T-helper 1 cell treated with Interleukin-12 subunit alpha and Interleukin-12 subunit beta and Interleukin-4 antibody, amounts not matched to agents 30 ng/mL and 1 ng/mL, for 36 hours (primary cell): ENCODE measurements around the gene OR2F2. TPM values are rescaled to one million over a fixed set of nuclear protein-coding genes. Genes with fewer than 3 reads are reported as not detected.

Source experiments
- intact Hi-C: fragments of 100-400 bp; cut with micrococcal nuclease; formaldehyde crosslinking; loops from one replicate; pipeline ENCODE4 v1.15.1; 2024
- total RNA-seq: library from RNA; stranded (reverse); gene quantifications from 2 replicates; pipeline ENCODE4 v1.2.3, GENCODE V29; 2022

Gene OR2F2
- total RNA-seq, 1 donor from 2014 or later: not detected

DNA sequence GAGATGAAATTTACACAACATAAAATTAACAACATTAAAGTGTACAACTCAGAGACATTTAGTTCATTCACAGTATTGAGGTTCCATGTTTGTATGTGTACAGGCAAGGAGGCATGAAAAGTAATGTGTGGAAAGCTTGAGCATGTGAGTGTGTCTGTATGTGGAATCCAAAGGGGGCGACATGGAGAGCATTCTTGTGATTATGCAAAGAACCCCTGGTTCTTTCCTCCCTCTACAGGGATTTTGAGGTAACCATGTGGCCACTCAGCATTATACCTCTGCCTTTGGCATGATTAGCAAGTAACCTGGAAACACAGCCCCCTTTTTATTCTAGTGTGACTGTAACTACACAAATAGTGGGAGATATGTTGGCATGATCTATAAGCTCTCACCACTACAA lies 40.6 kb downstream of the OR2F2 start:
- intact Hi-C loops: no loop called here

DNA sequence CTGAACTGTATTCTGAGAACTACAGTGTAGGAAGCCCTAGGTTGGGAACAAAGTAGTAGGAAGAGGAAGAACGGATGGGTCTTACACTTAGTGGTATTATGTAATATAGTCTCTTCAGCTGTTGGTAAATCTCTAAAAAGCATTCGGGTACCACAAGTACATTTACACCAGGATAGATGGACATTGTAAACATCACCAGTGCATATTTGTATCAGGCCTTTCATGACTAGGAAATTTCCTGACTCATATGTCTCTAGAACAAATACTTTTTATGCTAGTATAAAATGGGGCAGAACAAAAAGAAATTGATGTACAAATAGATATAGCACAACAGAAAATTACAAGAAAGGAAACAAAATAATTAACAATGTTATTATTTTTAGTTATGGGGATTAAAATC lies 43.6 kb downstream of the OR2F2 start:
- intact Hi-C loops: no loop called here

DNA sequence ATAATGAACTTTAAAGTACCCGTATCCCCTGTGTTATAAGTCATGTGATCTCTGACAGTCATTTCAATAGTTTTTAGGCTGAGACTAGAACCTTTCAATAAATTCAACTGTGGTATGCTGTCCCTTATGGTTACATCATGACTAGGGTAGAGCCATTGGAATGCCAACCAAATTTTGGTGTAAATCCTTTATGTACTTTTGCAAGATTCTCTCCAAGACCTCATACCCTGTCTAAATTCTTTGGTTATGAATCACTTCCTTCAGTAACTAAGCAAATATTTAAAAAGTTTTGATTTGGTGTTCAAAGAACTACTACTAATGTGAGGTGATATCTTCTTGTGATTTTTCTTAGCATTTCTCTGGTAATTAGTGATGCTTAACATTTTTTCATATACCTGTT lies 44.3 kb downstream of the OR2F2 start:
- intact Hi-C loops: no loop called here

DNA sequence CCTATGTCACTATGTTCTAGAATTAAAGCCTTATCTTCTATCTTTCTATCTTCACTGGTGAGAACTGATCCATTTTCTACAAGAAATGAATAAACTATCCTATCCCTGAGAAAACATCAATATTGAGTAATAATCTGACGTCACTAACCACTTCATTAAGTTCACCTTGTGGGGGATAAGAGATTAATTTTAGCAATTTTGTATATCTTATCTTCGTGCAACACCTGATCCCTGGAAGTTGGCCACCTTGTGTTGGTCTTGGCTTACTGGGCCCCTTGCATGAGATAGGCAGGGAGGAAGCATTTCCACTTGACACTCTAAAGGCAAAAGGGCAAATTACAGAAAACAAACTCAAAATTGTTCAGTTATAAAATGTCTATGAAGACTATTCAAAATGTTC lies 45.0 kb downstream of the OR2F2 start:
- intact Hi-C loops: no loop called here

DNA sequence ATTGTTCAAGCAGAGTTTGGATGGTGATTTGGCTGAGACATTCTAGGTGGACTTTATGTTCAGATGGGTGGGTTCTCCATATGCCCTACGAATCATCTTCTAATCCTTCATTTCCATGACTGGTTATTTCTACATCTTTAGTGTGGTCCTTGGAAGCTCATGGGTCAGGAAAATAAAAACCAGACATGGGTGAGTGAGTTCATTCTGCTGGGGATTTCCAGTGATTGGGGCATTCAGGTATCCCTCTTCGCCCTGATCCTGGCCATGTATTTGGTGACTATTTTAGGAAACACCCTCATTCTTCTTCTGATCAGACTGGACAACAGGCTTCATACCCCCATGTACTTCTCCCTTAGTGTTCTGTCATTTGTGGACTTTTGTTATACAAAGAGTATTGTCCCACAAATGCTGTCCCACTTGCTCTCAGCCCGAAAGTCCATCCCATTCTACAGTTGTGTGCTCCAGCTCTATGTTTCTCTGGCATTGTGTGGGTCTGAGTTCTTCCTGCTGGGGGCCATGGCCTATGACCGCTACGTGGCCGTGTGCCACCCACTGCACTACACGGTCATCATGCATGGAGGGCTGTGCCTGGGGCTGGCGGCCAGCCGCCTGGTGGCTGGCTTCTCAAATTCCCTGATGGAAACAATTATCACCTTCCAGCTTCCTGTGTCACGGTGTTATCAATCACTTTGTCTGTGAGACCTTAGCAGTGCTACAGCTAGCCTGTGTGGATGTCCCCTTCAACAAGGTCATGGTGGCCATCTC lies 45.9 kb downstream of the OR2F2 start:
- intact Hi-C loops: no loop called here

DNA sequence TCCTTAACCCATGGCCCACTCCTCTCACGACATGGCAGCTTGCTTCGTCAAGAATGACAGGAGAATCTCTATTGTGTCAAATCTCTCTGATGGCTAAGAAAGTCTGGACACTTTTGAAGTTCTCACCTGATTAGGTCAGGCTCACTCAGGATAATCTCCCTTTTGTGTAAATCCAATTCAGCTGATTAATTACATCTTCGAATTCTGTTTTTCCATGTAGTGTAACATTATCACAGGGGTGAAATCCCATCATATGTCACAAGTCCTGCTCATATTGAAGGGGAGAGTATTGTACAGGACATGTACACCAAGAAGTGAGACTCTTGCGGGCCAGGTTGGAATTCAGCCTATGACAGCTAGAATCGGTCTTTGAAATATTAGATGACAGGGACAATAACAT lies 48.9 kb downstream of the OR2F2 start:
- intact Hi-C loops: no loop called here

Other genes with a start within 250 kb of the OR2F2 start
- gene CTAGE6, start 177.5 kb upstream of the OR2F2 start, total RNA-seq: 1.1 and 1.7 TPM in 2 replicates
- gene TCAF1, start 33.1 kb upstream of the OR2F2 start, total RNA-seq: 13.6 and 14.4 TPM in 2 replicates
- gene OR2F1, start 19.6 kb downstream of the OR2F2 start, total RNA-seq: not detected in 2 replicates
- not detected in 2 replicates for gene OR6B1, start 65.1 kb downstream of the OR2F2 start, total RNA-seq
- gene OR2A5, start 113.7 kb downstream of the OR2F2 start, total RNA-seq: not detected in 2 replicates
- not detected in 2 replicates for gene OR2A25, start 134.6 kb downstream of the OR2F2 start, total RNA-seq
- not detected in 2 replicates for gene OR2A12, start 151.0 kb downstream of the OR2F2 start, total RNA-seq
- not detected in 2 replicates for gene OR2A2, start 174.3 kb downstream of the OR2F2 start, total RNA-seq
- gene OR2A14, start 187.9 kb downstream of the OR2F2 start, total RNA-seq: not detected in 2 replicates
- 0.49 and 1.0 TPM in 2 replicates for gene CTAGE4, start 248.2 kb downstream of the OR2F2 start, total RNA-seq